Measurements from ENCODE around the gene ALG10. TPM values are rescaled to one million over a fixed set of nuclear protein-coding genes. Genes with fewer than 3 reads are reported as not detected.

ALG10 gene
- total and polyA plus RNA-seq, 2 experiments from 2014 or later = 2.5 to 16.5 TPM

GRCh38 chr12:34030591-34030990 is 8.3 kb downstream of the ALG10 start:
- no peak for TF ChIP-seq JUNB (IDR thresholded peaks at IDR 0.05; ENCODE audit: unreplicated experiment)
- TF ChIP-seq ETS1 (IDR thresholded peaks at IDR 0.05) = no peak
- TF ChIP-seq REST (IDR thresholded peaks at IDR 0.05; ENCODE audit: unreplicated experiment) = no peak
- no peak for TF ChIP-seq POLR2AphosphoS5 (IDR thresholded peaks at IDR 0.05; ENCODE audit: low read depth)
- TF ChIP-seq NANOG (IDR thresholded peaks at IDR 0.05; ENCODE audit: borderline replicate concordance) = no peak
- TF ChIP-seq ZNF462 (CRISPR knock-in tag; IDR thresholded peaks at IDR 0.05) = no peak
- no peak for TF ChIP-seq EZH2 (IDR thresholded peaks at IDR 0.05; ENCODE audit: low read depth, unreplicated experiment)
- Histone ChIP-seq H4K20me1 (replicated peaks; ENCODE audit: insufficient read depth) (no peaks in the 10 kb centered on the region), H3K27ac (ENCODE audit: low read depth) (no peak overlapping the region), H3K4me1 (ENCODE audit: insufficient read depth) (no peaks in the 10 kb centered on the region), H2AFZ (no peak overlapping the region), H3K4me2 (no peak overlapping the region), H3F3A (replicated peaks; ENCODE audit: low read depth) (no peaks in the 10 kb centered on the region), H3K79me2 (replicated peaks; ENCODE audit: insufficient read depth) (no peaks in the 10 kb centered on the region), H3K36me3 (ENCODE audit: insufficient read depth) (no peaks in the 10 kb centered on the region), H3K4me3 (no peak overlapping the region), H3K9me2 (ENCODE audit: insufficient read depth) (no peaks in the 10 kb centered on the region), H3K27me3 (ENCODE audit: insufficient read depth) (no peaks in the 10 kb centered on the region)
- peaks cover 4% of the 10 kb centered on the region; the same call in 2 of the 3 replicates for H3K36me3 Mint-ChIP-seq (ENCODE audit: low read depth)
- no peaks in the 10 kb centered on the region for H3K27me3 Mint-ChIP-seq (ENCODE audit: insufficient read depth, low read depth, poor library complexity)
- no peaks in the 10 kb centered on the region for H3K4me1 Mint-ChIP-seq
- H3K9me3 Mint-ChIP-seq = no peaks in the 10 kb centered on the region; the same call in 2 of the 3 replicates
- ATAC-seq (no peak), DNase-seq (ENCODE audit: low spot score) (no peak)
- no peak overlapping the region for H3K4me3 Mint-ChIP-seq
- H3K27ac Mint-ChIP-seq = no peak overlapping the region
